Liver (tissue), 9 donors: Measurements from ENCODE around the gene HOXA3. TPM values are rescaled to one million over a fixed set of nuclear protein-coding genes. Genes with fewer than 3 reads are reported as not detected.

Source experiments
- DNase-seq: peaks from one replicate; pipeline ENCODE4 v3.0.0-alpha.2; 2017; ENCODE audit warnings: low spot score
- H3K27ac ChIP-seq, 2 donors: one replicate each; pipeline ENCODE4 v1.7.0; 2013; ENCODE audit warnings: inconsistent platforms in 2 of 2, low read length in 2 of 2, control low read depth in 1 of 2, low read depth in 1 of 2, mild to moderate bottlenecking in 1 of 2
- H3K27me3 ChIP-seq, 4 donors: one replicate each; pipeline versions ENCODE4 v1.6.1 to v1.7.0; 2013; ENCODE audit warnings: low read length in 3 of 4, inconsistent platforms in 1 of 4, mild to moderate bottlenecking in 1 of 4, moderate library complexity in 1 of 4; ENCODE audit not compliant: control insufficient read depth in 4 of 4, insufficient read depth in 4 of 4
- H3K36me3 ChIP-seq, 4 donors: one replicate each; pipeline versions ENCODE4 v1.6.1 to v1.7.0; 2013; ENCODE audit warnings: low read length in 3 of 4, mild to moderate bottlenecking in 3 of 4, low read depth in 1 of 4, moderate library complexity in 1 of 4; ENCODE audit not compliant: control insufficient read depth in 4 of 4, insufficient read depth in 3 of 4
- H3K4me1 ChIP-seq, 4 donors: one replicate each; pipeline versions ENCODE4 v1.6.1 to v1.7.0; 2013; ENCODE audit warnings: low read length in 3 of 4, mild to moderate bottlenecking in 3 of 4, moderate library complexity in 1 of 4; ENCODE audit not compliant: control insufficient read depth in 4 of 4, insufficient read depth in 4 of 4
- H3K4me3 ChIP-seq, 3 donors: one replicate each; pipeline versions ENCODE4 v1.6.1 to v1.7.0; 2013; ENCODE audit warnings: low read length in 3 of 3, control low read depth in 1 of 3, low read depth in 1 of 3, mild to moderate bottlenecking in 1 of 3
- H3K9ac ChIP-seq, 2 donors: one replicate each; pipeline ENCODE4 v1.7.0; 2013; ENCODE audit warnings: low read length in 2 of 2, mild to moderate bottlenecking in 2 of 2, moderate library complexity in 2 of 2, control low read depth in 1 of 2, low read depth in 1 of 2
- H3K9me3 ChIP-seq, 4 donors: one replicate each; pipeline versions ENCODE4 v1.6.1 to v1.7.0; 2013; ENCODE audit warnings: low read length in 3 of 4; ENCODE audit not compliant: control insufficient read depth in 4 of 4
- EGR1 ChIP-seq, 2 donors: IDR thresholded peaks; 2 replicates each; pipeline ENCODE4 v1.6.1; 2016 to 2018; ENCODE audit warnings: antibody characterized with exemption in 2 of 2, low read depth in 2 of 2
- FOXA1 ChIP-seq: IDR thresholded peaks from 2 replicates; pipeline ENCODE4 v1.6.1; 2016; ENCODE audit warnings: antibody characterized with exemption
- FOXA2 ChIP-seq: IDR thresholded peaks from 2 replicates; pipeline ENCODE4 v1.6.1; 2016; ENCODE audit warnings: antibody characterized with exemption
- GABPA ChIP-seq, 2 donors: IDR thresholded peaks in 1 of 2; conservative IDR thresholded peaks in 1 of 2; 2 replicates each; pipeline ENCODE4 v1.6.1; 2016; ENCODE audit warnings: antibody characterized with exemption in 2 of 2, mild to moderate bottlenecking in 1 of 2, moderate library complexity in 1 of 2
- HNF4A ChIP-seq, 2 donors: conservative IDR thresholded peaks; 2 replicates each; pipeline ENCODE4 v1.6.1; 2016; ENCODE audit warnings: antibody characterized with exemption in 2 of 2, mild to moderate bottlenecking in 2 of 2
- JUND ChIP-seq, 2 donors: IDR thresholded peaks; 2 replicates each; pipeline ENCODE4 v1.6.1; 2016; ENCODE audit warnings: antibody characterized with exemption in 2 of 2
- NR2F2 ChIP-seq: IDR thresholded peaks from 2 replicates; pipeline ENCODE4 v1.6.1; 2016; ENCODE audit warnings: antibody characterized with exemption
- RAD21 ChIP-seq, 2 donors: IDR thresholded peaks; 2 replicates each; pipeline ENCODE4 v1.6.1; 2016; ENCODE audit warnings: antibody characterized with exemption in 2 of 2, mild to moderate bottlenecking in 2 of 2
- SP1 ChIP-seq: IDR thresholded peaks from 2 replicates; pipeline ENCODE4 v1.6.1; 2018; ENCODE audit warnings: antibody characterized with exemption, mild to moderate bottlenecking
- TAF1 ChIP-seq: conservative IDR thresholded peaks from 2 replicates; pipeline ENCODE4 v1.6.1; 2016; ENCODE audit warnings: antibody characterized with exemption, mild to moderate bottlenecking
- WGBS: extraction: QIAGEN DNeasy Blood & Tissue Kit; methylation state at CpG from one replicate; pipeline ENCODE4 v1.1.7; 2013; 5-methylcytosine and 5-hydroxymethylcytosine counted together
- polyA plus RNA-seq, 2 donors: library from polyadenylated mRNA; stranded (reverse) in 1 of 2; unstranded in 1 of 2; fragments of 200-250 nt in 1 of 2; fragments of >200 nt in 1 of 2; fragmentation: Nextera tagmentation in 1 of 2; extraction: Ambion mirVana in 1 of 2; gene quantifications; one replicate each; pipeline versions ENCODE4 v1.2.1 to v1.2.3, GENCODE V29; 2013 to 2015
- total RNA-seq, 2 donors: library from RNA; depleted of rRNA; stranded (reverse); fragments of >200 nt; gene quantifications; one replicate each; pipeline ENCODE4 v1.2.3, GENCODE V29; 2014
- TF ChIP-seq, protein P1 (sequence below): IDR thresholded peaks from 2 replicates; pipeline ENCODE4 v1.6.1; 2016; ENCODE audit warnings: antibody characterized with exemption, mild to moderate bottlenecking
- TF ChIP-seq, protein P2 (sequence below): IDR thresholded peaks from 2 replicates; pipeline ENCODE4 v1.6.1; 2016; ENCODE audit warnings: antibody characterized with exemption
- TF ChIP-seq, protein P3 (sequence below): IDR thresholded peaks from 2 replicates; pipeline ENCODE4 v1.6.1; 2016; ENCODE audit warnings: antibody characterized with exemption
- TF ChIP-seq, protein P4 (sequence below): fragments of 150-350 bp; IDR thresholded peaks from 2 replicates; pipeline ENCODE4 v1.5.1; 2017; ENCODE audit warnings: improper control_type of control experiment, low read depth, low read length; ENCODE audit not compliant: missing input control
- TF ChIP-seq, protein P5 (sequence below): IDR thresholded peaks from 2 replicates; pipeline ENCODE4 v1.6.1; 2016; ENCODE audit warnings: antibody characterized with exemption
- donor health status: healthy.
- donor health status: healthy.
- donor health status: healthy.
- donor health status: healthy.
- donor health status: healthy.

HOXA3 gene
- total and polyA plus RNA-seq, 4 donors = 0.11 to 0.28 (median 0.20) TPM

DNA sequence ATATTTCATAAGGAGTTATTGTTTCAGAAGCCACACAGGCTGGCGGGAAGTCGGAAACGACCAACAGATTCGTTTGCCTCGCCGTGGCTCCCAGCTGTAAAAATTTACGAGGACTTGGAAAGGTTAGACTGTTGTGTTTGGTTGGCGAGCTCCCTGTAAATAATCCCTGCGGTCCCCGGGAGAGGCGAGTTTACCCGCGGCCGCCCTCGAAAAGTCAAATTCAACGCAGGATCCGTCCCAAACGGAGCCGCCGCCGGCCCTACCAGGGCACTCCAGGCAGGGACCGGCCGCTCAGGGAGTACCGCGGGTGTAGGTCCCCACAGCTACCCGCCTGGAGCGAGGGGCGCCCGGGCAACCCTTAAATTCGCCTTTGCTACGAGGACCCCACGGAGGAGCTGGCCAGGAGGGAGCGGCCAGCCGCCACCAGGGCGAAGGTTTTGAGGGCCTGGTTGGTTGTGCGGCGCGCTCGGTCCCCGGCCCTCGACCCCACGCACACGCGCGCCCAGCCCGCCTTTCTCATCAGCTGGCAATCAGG is 13.7 kb upstream of the HOXA3 start:
- H3K27ac ChIP-seq = no peak overlapping the region
- TF ChIP-seq, protein P1, sequence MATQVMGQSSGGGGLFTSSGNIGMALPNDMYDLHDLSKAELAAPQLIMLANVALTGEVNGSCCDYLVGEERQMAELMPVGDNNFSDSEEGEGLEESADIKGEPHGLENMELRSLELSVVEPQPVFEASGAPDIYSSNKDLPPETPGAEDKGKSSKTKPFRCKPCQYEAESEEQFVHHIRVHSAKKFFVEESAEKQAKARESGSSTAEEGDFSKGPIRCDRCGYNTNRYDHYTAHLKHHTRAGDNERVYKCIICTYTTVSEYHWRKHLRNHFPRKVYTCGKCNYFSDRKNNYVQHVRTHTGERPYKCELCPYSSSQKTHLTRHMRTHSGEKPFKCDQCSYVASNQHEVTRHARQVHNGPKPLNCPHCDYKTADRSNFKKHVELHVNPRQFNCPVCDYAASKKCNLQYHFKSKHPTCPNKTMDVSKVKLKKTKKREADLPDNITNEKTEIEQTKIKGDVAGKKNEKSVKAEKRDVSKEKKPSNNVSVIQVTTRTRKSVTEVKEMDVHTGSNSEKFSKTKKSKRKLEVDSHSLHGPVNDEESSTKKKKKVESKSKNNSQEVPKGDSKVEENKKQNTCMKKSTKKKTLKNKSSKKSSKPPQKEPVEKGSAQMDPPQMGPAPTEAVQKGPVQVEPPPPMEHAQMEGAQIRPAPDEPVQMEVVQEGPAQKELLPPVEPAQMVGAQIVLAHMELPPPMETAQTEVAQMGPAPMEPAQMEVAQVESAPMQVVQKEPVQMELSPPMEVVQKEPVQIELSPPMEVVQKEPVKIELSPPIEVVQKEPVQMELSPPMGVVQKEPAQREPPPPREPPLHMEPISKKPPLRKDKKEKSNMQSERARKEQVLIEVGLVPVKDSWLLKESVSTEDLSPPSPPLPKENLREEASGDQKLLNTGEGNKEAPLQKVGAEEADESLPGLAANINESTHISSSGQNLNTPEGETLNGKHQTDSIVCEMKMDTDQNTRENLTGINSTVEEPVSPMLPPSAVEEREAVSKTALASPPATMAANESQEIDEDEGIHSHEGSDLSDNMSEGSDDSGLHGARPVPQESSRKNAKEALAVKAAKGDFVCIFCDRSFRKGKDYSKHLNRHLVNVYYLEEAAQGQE = no peak
- TF ChIP-seq, protein P2, sequence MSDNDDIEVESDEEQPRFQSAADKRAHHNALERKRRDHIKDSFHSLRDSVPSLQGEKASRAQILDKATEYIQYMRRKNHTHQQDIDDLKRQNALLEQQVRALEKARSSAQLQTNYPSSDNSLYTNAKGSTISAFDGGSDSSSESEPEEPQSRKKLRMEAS = no peak
- TF ChIP-seq, protein P3, sequence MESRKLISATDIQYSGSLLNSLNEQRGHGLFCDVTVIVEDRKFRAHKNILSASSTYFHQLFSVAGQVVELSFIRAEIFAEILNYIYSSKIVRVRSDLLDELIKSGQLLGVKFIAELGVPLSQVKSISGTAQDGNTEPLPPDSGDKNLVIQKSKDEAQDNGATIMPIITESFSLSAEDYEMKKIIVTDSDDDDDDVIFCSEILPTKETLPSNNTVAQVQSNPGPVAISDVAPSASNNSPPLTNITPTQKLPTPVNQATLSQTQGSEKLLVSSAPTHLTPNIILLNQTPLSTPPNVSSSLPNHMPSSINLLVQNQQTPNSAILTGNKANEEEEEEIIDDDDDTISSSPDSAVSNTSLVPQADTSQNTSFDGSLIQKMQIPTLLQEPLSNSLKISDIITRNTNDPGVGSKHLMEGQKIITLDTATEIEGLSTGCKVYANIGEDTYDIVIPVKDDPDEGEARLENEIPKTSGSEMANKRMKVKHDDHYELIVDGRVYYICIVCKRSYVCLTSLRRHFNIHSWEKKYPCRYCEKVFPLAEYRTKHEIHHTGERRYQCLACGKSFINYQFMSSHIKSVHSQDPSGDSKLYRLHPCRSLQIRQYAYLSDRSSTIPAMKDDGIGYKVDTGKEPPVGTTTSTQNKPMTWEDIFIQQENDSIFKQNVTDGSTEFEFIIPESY = no peak
- TF ChIP-seq SP1 = no peak
- H3K36me3 ChIP-seq = no peaks in the 10 kb centered on the region
- peaks cover 0 to 10% (median under 1%) of the 10 kb centered on the region in 4 donors for H3K9me3 ChIP-seq
- 8% methylated on average over 46 of the region's 46 CpGs for WGBS
- H3K4me1 ChIP-seq = peaks cover 2 to 15% (median 3%) of the 10 kb centered on the region in 4 donors
- no peak for DNase-seq
- H3K4me3 ChIP-seq = peak overlapping the region in 1 of 3 donors; percentile 9
- H3K9ac ChIP-seq = no peak overlapping the region
- peaks cover 9 to 58% (median 21%) of the 10 kb centered on the region in 4 donors for H3K27me3 ChIP-seq

DNA sequence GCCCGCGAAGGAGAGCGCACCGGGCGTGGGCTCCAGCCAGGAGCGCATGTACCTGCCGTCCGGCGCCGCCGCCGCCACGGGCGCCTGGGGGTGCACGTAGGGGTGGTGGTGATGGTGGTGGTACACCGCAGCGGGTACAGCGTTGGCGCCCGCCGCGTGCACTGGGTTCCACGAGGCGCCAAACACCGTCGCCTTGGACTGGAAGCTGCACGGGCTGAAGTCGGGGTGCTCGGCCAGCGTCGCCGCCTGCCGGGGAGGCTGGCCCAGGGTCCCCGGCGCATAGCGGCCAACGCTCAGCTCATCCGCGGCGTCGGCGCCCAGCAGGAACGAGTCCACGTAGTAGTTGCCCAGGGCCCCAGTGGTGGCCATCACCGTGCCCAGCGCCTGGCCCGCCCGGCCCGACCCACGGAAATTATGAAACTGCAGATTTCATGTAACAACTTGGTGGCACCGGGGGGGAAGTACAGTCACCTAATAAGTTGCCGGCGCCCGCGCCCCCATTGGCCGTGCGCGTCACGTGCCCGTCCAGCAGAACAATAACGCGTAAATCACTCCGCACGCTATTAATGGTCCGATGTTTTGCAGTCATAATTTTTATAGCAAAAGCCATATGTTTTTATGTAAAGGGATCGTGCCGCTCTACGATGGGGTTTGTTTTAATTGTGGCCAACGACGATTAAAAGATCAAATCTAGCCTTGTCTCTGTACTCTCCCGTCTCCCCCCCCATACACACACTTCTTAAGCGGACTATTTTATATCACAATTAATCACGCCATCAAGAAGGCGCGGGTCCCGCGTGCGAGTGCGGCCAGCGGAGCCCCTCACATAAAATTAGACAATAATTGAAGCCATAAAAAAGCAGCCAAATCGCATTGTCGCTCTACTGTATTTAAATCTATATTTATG is 13.0 kb upstream of the HOXA3 start, which contains the start of gene HOXA9:
TSS of gene HOXA9 (minus strand) at position 449 of the 907 bp plus-strand sequence. CDS start at position 369, 80 bp downstream.
- H3K4me1 ChIP-seq = peaks cover 7 to 23% (median 9%) of the 10 kb centered on the region in 4 donors
- peak within 1 kb of the TSS in 1 of 3 donors; percentile 17 for H3K4me3 ChIP-seq
- H3K9me3 ChIP-seq = peaks cover 0 to 10% (median under 1%) of the 10 kb centered on the region in 4 donors
- no peak for DNase-seq
- H3K27me3 ChIP-seq = peaks cover 9 to 58% (median 21%) of the 10 kb centered on the region in 4 donors
- no peaks in the 10 kb centered on the region for H3K36me3 ChIP-seq
- 8% methylated on average over 82 of the region's 82 CpGs for WGBS
- no peak within 1 kb of the TSS for H3K9ac ChIP-seq
- no peak within 1 kb of the TSS for H3K27ac ChIP-seq
- TF ChIP-seq, protein P2 = no peak
- no peak for TF ChIP-seq GABPA (IDR thresholded peaks at IDR 0.05 in 1 of 2, conservative IDR thresholded peaks at IDR 0.05 in 1 of 2)
- TF ChIP-seq RAD21 (IDR thresholded peaks at IDR 0.05) = no peak
- TF ChIP-seq, protein P1 = no peak
- TF ChIP-seq, protein P4, sequence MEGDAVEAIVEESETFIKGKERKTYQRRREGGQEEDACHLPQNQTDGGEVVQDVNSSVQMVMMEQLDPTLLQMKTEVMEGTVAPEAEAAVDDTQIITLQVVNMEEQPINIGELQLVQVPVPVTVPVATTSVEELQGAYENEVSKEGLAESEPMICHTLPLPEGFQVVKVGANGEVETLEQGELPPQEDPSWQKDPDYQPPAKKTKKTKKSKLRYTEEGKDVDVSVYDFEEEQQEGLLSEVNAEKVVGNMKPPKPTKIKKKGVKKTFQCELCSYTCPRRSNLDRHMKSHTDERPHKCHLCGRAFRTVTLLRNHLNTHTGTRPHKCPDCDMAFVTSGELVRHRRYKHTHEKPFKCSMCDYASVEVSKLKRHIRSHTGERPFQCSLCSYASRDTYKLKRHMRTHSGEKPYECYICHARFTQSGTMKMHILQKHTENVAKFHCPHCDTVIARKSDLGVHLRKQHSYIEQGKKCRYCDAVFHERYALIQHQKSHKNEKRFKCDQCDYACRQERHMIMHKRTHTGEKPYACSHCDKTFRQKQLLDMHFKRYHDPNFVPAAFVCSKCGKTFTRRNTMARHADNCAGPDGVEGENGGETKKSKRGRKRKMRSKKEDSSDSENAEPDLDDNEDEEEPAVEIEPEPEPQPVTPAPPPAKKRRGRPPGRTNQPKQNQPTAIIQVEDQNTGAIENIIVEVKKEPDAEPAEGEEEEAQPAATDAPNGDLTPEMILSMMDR = no peak
- TF ChIP-seq, protein P3 = no peak
- TF ChIP-seq FOXA1 = no peak
- TF ChIP-seq, protein P5, sequence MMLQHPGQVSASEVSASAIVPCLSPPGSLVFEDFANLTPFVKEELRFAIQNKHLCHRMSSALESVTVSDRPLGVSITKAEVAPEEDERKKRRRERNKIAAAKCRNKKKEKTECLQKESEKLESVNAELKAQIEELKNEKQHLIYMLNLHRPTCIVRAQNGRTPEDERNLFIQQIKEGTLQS = no peak
- no peak for TF ChIP-seq TAF1
- TF ChIP-seq JUND (IDR thresholded peaks at IDR 0.05) = no peak
- TF ChIP-seq FOXA2 = no peak
- TF ChIP-seq HNF4A (conservative IDR thresholded peaks at IDR 0.05) = no peak
- TF ChIP-seq NR2F2 = no peak
- TF ChIP-seq EGR1 (IDR thresholded peaks at IDR 0.05; ENCODE audit: low read depth in 2 of 2) = no peak
